GM19468 (cell line): ENCODE results near the gene BNC2.

Experiments used
- ATAC-seq: cut with Tn5 transposase; IDR thresholded peaks from one replicate; pipeline ENCODE4 v1.9.1; 2021; ENCODE audit warnings: mild to moderate bottlenecking, moderate library complexity, moderate number of reproducible peaks; ENCODE audit not compliant: unreplicated experiment; ENCODE audit errors: extremely low read depth

Gene BNC2

DNA sequence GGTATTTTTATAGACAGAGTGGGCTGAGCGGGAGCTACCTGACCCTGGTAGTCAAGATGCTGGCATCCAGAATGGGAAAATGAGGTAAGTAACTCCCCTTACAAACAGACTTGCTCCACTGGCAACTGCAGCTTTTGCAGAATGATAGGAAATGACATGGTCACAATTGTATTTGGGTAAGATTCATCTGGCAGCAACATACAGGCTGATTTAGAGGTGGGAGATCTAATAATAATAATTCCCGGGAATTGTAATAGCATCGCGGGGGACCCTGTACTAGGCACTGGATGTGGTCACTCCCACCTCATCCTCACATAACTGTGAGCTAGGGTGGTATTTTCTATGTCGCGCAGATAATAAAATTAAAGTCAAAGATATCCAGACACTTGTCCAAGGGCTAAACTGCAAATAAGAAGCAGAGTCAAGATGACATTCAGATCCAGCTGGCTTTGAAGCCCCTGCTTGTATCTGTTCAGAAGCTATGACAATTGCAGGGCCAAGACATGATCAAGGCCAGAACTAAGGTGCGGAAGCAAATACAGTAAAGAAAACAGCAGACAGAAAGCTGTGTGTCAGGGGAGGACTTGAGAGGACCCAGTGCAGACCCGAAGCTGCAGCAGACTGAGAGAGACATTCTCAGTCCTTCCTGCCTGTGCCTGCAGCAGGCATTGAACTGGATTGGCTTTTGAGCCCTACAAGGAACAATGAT is 507.2 kb downstream of the BNC2 start:
- ATAC-seq: no peak

DNA sequence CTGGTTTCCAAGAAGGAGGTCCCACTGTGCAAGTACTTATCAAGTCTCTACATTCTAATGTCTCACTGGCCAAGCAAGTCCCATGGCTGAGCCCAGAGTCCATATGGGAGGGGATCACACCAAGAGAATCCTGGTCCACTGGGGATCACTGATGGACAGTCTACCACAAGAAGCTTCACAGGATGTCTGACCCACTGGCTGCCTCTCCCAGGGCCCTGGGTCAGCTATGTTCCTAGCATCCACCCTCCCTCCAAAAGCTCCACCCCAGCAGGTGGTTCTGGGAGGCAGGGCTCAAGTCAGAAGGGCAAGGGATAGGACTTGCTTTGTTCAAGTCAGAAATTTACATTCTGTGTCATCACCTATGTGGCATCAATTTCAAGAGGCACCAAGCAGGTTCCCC is 508.5 kb downstream of the BNC2 start:
- ATAC-seq: no peak

DNA sequence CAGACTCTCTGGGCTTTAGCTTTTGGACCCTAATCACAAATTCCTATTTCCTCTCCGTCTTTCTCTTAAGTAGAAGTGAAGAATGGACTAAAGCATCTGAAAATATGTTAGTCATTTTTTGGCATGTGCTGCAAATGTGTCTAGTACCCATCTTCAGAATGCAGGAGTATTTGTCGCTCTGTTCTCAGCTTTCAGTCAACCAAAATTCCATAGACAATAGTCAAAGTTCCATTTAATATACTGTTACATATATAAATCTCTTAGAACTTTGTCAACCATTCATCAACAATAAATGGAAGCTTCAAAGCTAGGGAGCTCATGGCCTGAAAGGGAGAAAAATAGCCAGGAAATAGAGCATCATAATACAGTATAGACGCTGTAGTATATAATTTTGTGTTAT is 509.4 kb downstream of the BNC2 start:
- no peak for ATAC-seq

DNA sequence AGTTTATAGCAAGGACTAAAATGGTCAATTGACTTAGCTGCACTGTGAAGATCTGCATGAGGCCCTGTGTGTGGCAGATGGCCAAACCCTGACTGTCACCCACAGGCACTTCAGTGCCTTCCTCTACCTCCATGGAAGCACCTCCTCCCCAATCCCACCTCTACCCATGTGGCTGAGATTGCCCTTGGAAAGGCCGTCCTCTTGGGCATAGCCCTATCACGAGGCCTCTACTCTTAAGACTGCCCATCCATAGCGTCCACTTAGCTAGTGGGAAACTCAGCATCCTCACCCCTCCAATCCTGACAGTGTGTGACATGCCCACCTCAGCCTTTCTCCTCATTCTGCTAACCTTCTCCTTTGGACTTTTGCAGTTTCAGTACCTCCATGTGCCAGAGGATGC is 510.2 kb downstream of the BNC2 start:
- ATAC-seq: no peak
